GM19025 (cell line): ENCODE results near the gene PDX1.

Source experiments
- ATAC-seq: cut with Tn5 transposase; IDR thresholded peaks from one replicate; pipeline ENCODE4 v1.9.1; 2021; ENCODE audit warnings: mild to moderate bottlenecking, low read depth, moderate library complexity; ENCODE audit not compliant: unreplicated experiment

Gene PDX1

GRCh38 chr13:27921961-27922882, 2.4 kb downstream of the PDX1 start:
- ATAC-seq = no peak

- ATAC-seq = no peak
These were observed 3.2 kb downstream of the PDX1 start for GRCh38 chr13:27922883-27923612.

GRCh38 chr13:27923794-27924528, 4.2 kb downstream of the PDX1 start:
- no peak for ATAC-seq

- ATAC-seq = no peak
These were observed 4.8 kb downstream of the PDX1 start for GRCh38 chr13:27924529-27925141.

- ATAC-seq = no peak
These were observed 5.6 kb downstream of the PDX1 start for GRCh38 chr13:27925220-27925991.

GRCh38 chr13:27926644-27927434, 7.0 kb downstream of the PDX1 start:
- no peak for ATAC-seq

GRCh38 chr13:27927444-27928352, 7.9 kb downstream of the PDX1 start:
- ATAC-seq = no peak

- no peak for ATAC-seq
These were observed 8.6 kb downstream of the PDX1 start for GRCh38 chr13:27928353-27928804.

GRCh38 chr13:27928805-27929753, 9.3 kb downstream of the PDX1 start:
- no peak for ATAC-seq

- ATAC-seq = no peak
These were observed 10.1 kb downstream of the PDX1 start for GRCh38 chr13:27929868-27930267.

GRCh38 chr13:27933118-27933517, 13.3 kb downstream of the PDX1 start:
- no peak for ATAC-seq

- ATAC-seq = no peak
These were observed 14.0 kb downstream of the PDX1 start for GRCh38 chr13:27933580-27934328.

- no peak for ATAC-seq
These were observed 23.2 kb downstream of the PDX1 start for GRCh38 chr13:27942972-27943371.

- no peak for ATAC-seq
These were observed 33.3 kb downstream of the PDX1 start for GRCh38 chr13:27952876-27953675.

GRCh38 chr13:27953676-27954405, 34.0 kb downstream of the PDX1 start:
- ATAC-seq = peak; percentile 76
